Measurements from ENCODE around the gene VWF. TPM values are rescaled to one million over a fixed set of nuclear protein-coding genes. Genes with fewer than 3 reads are reported as not detected.
"Not testable (repeated sequence)": the region's sequence is repeated elsewhere in the genome, so short reads cannot be mapped to it uniquely, and the experiment has no call there.

VWF gene
- total and polyA plus RNA-seq, 2 experiments from 2014 or later: 0.42 to 0.56 TPM

GRCh38 chr12:6020930-6021329, 103.5 kb downstream of the VWF start (continued):
- TF ChIP-seq ZNF462 (CRISPR knock-in tag; IDR thresholded peaks at IDR 0.05) (no peak), JUNB (IDR thresholded peaks at IDR 0.05; ENCODE audit: unreplicated experiment) (no peak), ETS1 (IDR thresholded peaks at IDR 0.05) (no peak), EZH2phosphoT487 (IDR thresholded peaks at IDR 0.05; ENCODE audit: unreplicated experiment) (no peak), STAT1 (IDR thresholded peaks at IDR 0.05; ENCODE audit: unreplicated experiment) (no peak), CTCF (conservative IDR thresholded peaks at IDR 0.05; ENCODE audit: low read depth in 2 of 2) (no peak)

GRCh38 chr12:6020511-6020910, 104.0 kb downstream of the VWF start:
- H3K27me3 ChIP-seq (ENCODE audit: insufficient read depth); H3K4me3 Mint-ChIP-seq; H3K4me2 ChIP-seq; H3K4me1 Mint-ChIP-seq; H3K4me3 ChIP-seq; H3K27ac ChIP-seq (ENCODE audit: low read depth); H3F3A ChIP-seq (replicated peaks; ENCODE audit: low read depth); H3K36me3 Mint-ChIP-seq (ENCODE audit: low read depth); ATAC-seq; H3K79me2 ChIP-seq (replicated peaks; ENCODE audit: insufficient read depth); H2AFZ ChIP-seq; H3K9me3 Mint-ChIP-seq; DNase-seq (ENCODE audit: low spot score); H4K20me1 ChIP-seq (replicated peaks; ENCODE audit: insufficient read depth); H3K9me2 ChIP-seq (ENCODE audit: insufficient read depth); H3K4me1 ChIP-seq (ENCODE audit: insufficient read depth); H3K27ac Mint-ChIP-seq; H3K27me3 Mint-ChIP-seq (ENCODE audit: insufficient read depth, low read depth, poor library complexity); H3K36me3 ChIP-seq (ENCODE audit: insufficient read depth): not testable (repeated sequence)

GRCh38 chr12:6019256-6019655, 105.2 kb downstream of the VWF start:
- H3K4me1 ChIP-seq (ENCODE audit: insufficient read depth); H3K4me3 Mint-ChIP-seq; H3K27ac Mint-ChIP-seq; H3K9me3 Mint-ChIP-seq; H3K4me2 ChIP-seq; H3K27ac ChIP-seq (ENCODE audit: low read depth); H3K4me1 Mint-ChIP-seq; ATAC-seq; H4K20me1 ChIP-seq (replicated peaks; ENCODE audit: insufficient read depth); H3K27me3 Mint-ChIP-seq (ENCODE audit: insufficient read depth, low read depth, poor library complexity); H3K36me3 ChIP-seq (ENCODE audit: insufficient read depth); H3K4me3 ChIP-seq; DNase-seq (ENCODE audit: low spot score); H3K27me3 ChIP-seq (ENCODE audit: insufficient read depth); H3K79me2 ChIP-seq (replicated peaks; ENCODE audit: insufficient read depth); H3K36me3 Mint-ChIP-seq (ENCODE audit: low read depth); H3F3A ChIP-seq (replicated peaks; ENCODE audit: low read depth); H3K9me2 ChIP-seq (ENCODE audit: insufficient read depth); H2AFZ ChIP-seq: not testable (repeated sequence)
